CD1c-positive myeloid dendritic cell (primary cell): ENCODE results near the gene PI4KB.

Experiments used
- DNase-seq: peaks from one replicate; pipeline ENCODE4 v3.0.0-alpha.2; 2016; ENCODE audit errors: extremely low spot score

PI4KB gene

GRCh38 chr1:151346082-151346768, 19.0 kb upstream of the PI4KB start:
- DNase-seq: no peak

- DNase-seq: peak; percentile 37
Measured at GRCh38 chr1:151344291-151344690, 17.1 kb upstream of the PI4KB start.

GRCh38 chr1:151343587-151343986, 16.4 kb upstream of the PI4KB start:
- no peak for DNase-seq

- no peak for DNase-seq
Measured at GRCh38 chr1:151342569-151342968, 15.4 kb upstream of the PI4KB start.

- DNase-seq: no peak
Measured at GRCh38 chr1:151342021-151342420, 14.8 kb upstream of the PI4KB start.

GRCh38 chr1:151340870-151341754, 13.9 kb upstream of the PI4KB start:
- peak; percentile 89 for DNase-seq

- peak; percentile 45 for DNase-seq
Measured at GRCh38 chr1:151336556-151336955, 9.3 kb upstream of the PI4KB start.

GRCh38 chr1:151334822-151335221, 7.6 kb upstream of the PI4KB start:
- no peak for DNase-seq

- DNase-seq: no peak
Measured at GRCh38 chr1:151327903-151328674, 873 bp upstream of the PI4KB start.

- DNase-seq: peak; percentile 91
Measured at GRCh38 chr1:151326619-151327222, 495 bp downstream of the PI4KB start.

- no peak for DNase-seq
Measured at GRCh38 chr1:151325646-151326429, 1.4 kb downstream of the PI4KB start.

GRCh38 chr1:151325231-151325630, 2.0 kb downstream of the PI4KB start:
- peak; percentile 85 for DNase-seq

GRCh38 chr1:151324390-151324930, 2.8 kb downstream of the PI4KB start:
- no peak for DNase-seq

- no peak for DNase-seq
Measured at GRCh38 chr1:151318975-151319374, 8.2 kb downstream of the PI4KB start.

- no peak for DNase-seq
Measured at GRCh38 chr1:151315565-151316235, 11.5 kb downstream of the PI4KB start.

- no peak for DNase-seq
Measured at GRCh38 chr1:151314137-151314875, 12.9 kb downstream of the PI4KB start.

GRCh38 chr1:151313501-151313900, 13.7 kb downstream of the PI4KB start:
- DNase-seq: no peak

GRCh38 chr1:151312826-151313225, 14.4 kb downstream of the PI4KB start:
- no peak for DNase-seq

- peak; percentile 35 for DNase-seq
Measured at GRCh38 chr1:151312411-151312810, 14.8 kb downstream of the PI4KB start.
